Measurements from ENCODE around the gene DPY19L1. TPM values are rescaled to one million over a fixed set of nuclear protein-coding genes. Genes with fewer than 3 reads are reported as not detected.
A peak's percentile ranks its signal among the peaks of the same experiment; 100 is the strongest.

DPY19L1 gene
- total RNA-seq, 1 experiment from 2014 or later = 32.8 TPM

- ChIA-PET CTCF (interaction anchor here (0.6 to 0.7 kb wide), 5 partner anchors 21 to 873 kb away, joined by 3 to 11 read pairs (median 5); no protein-coding TSS in a partner anchor), POLR2A (ENCODE audit: unreplicated experiment) (interaction anchor here (0.6 to 0.9 kb wide), 3 partner anchors 133 to 739 kb away, joined by 6 to 20 read pairs (median 9); no protein-coding TSS in a partner anchor)
- Histone ChIP-seq H3K9me3 (ENCODE audit: insufficient read depth, low read depth) (no peaks in the 10 kb centered on the region), H3K4me3 (peak overlapping the region; percentile 90), H3K36me3 (ENCODE audit: low read depth) (no peaks in the 10 kb centered on the region), H2AFZ (peak overlapping the region; percentile 86), H3K27me3 (ENCODE audit: insufficient read depth, low read depth) (no peaks in the 10 kb centered on the region), H3K4me2 (peak overlapping the region; percentile 93), H3K27ac (no peak overlapping the region), H3F3A (ENCODE audit: insufficient read depth, low read depth) (peaks cover 5% of the 10 kb centered on the region; the same call in 1 of the 2 replicates), H3K4me1 (replicated peaks; ENCODE audit: insufficient read depth) (peaks cover 27% of the 10 kb centered on the region), H4K20me1 (ENCODE audit: insufficient read depth) (no peaks in the 10 kb centered on the region), H3K79me2 (ENCODE audit: low read depth) (peaks cover 46% of the 10 kb centered on the region), H3K9me2 (ENCODE audit: insufficient read depth) (no peaks in the 10 kb centered on the region)
- no peak for TF ChIP-seq EZH2 (IDR thresholded peaks at IDR 0.05; ENCODE audit: low read depth)
- no peak for TF ChIP-seq CTCF (conservative IDR thresholded peaks at IDR 0.05)
- no TSS peak for BruUV-seq (replicated peaks)
- DNase-seq = peak; percentile 52 to 56
- intact Hi-C loops (cut with micrococcal nuclease; ENCODE audit: unreplicated experiment) = loop anchor here (2.0 to 10.0 kb wide), 5 partner anchors 89 to 1792 kb away; no protein-coding TSS in a partner anchor
Observed at GRCh38 chr7:35036361-35037171, 719 bp downstream of the DPY19L1 start.

- ChIA-PET CTCF (interaction anchor here (0.6 to 0.9 kb wide), 4 partner anchors 207 to 279 kb away, joined by 5 to 8 read pairs (median 6); no protein-coding TSS in a partner anchor), POLR2A (ENCODE audit: unreplicated experiment) (interaction anchor here (0.6 kb wide), 1 partner anchor 212 kb away, joined by 8 read pairs; no protein-coding TSS in a partner anchor)
- no peaks in the 10 kb centered on the region for H3K27me3 ChIP-seq (ENCODE audit: insufficient read depth, low read depth)
- peak; percentile 58 to 61 for DNase-seq
- H2AFZ ChIP-seq = peak overlapping the region; percentile 13; the same call in 1 of the 2 replicates
- peak overlapping the region; percentile 90 for H3K4me3 ChIP-seq
- H4K20me1 ChIP-seq (ENCODE audit: insufficient read depth) = no peaks in the 10 kb centered on the region
- H3K4me1 ChIP-seq (replicated peaks; ENCODE audit: insufficient read depth) = peaks cover 34% of the 10 kb centered on the region
- peak; percentile 55; the same call in 1 of the 2 replicates for TF ChIP-seq CTCF (conservative IDR thresholded peaks at IDR 0.05)
- TF ChIP-seq EZH2 (IDR thresholded peaks at IDR 0.05; ENCODE audit: low read depth) = no peak
- peak overlapping the region; percentile 93 for H3K4me2 ChIP-seq
- H3K27ac ChIP-seq = no peak overlapping the region
- BruUV-seq (replicated peaks) = TSS peak; percentile 45
- H3K9me3 ChIP-seq (ENCODE audit: insufficient read depth, low read depth) = no peaks in the 10 kb centered on the region
- H3K36me3 ChIP-seq (ENCODE audit: low read depth) = no peaks in the 10 kb centered on the region
- H3K79me2 ChIP-seq (ENCODE audit: low read depth) = peaks cover 56% of the 10 kb centered on the region
- H3F3A ChIP-seq (ENCODE audit: insufficient read depth, low read depth) = peaks cover 5% of the 10 kb centered on the region; the same call in 1 of the 2 replicates
- H3K9me2 ChIP-seq (ENCODE audit: insufficient read depth) = no peaks in the 10 kb centered on the region
- intact Hi-C loops (cut with micrococcal nuclease; ENCODE audit: unreplicated experiment) = loop anchor here (1.0 to 10.0 kb wide), 6 partner anchors 33 to 1791 kb away; no protein-coding TSS in a partner anchor
Observed at GRCh38 chr7:35035511-35035961, 1.7 kb downstream of the DPY19L1 start.

- Histone ChIP-seq H3K27ac (no peak overlapping the region), H4K20me1 (ENCODE audit: insufficient read depth) (no peaks in the 10 kb centered on the region), H3K36me3 (ENCODE audit: low read depth) (no peaks in the 10 kb centered on the region), H3K79me2 (ENCODE audit: low read depth) (peaks cover 86% of the 10 kb centered on the region), H3K9me2 (ENCODE audit: insufficient read depth) (no peaks in the 10 kb centered on the region), H3F3A (ENCODE audit: insufficient read depth, low read depth) (peaks cover 5% of the 10 kb centered on the region), H3K4me2 (no peak overlapping the region), H2AFZ (no peak overlapping the region), H3K4me1 (replicated peaks; ENCODE audit: insufficient read depth) (peaks cover 31% of the 10 kb centered on the region), H3K27me3 (ENCODE audit: insufficient read depth, low read depth) (no peaks in the 10 kb centered on the region), H3K4me3 (no peak overlapping the region), H3K9me3 (ENCODE audit: insufficient read depth, low read depth) (no peaks in the 10 kb centered on the region)
- ChIA-PET POLR2A (ENCODE audit: unreplicated experiment) (no interaction called here), CTCF (no interaction called here)
- TF ChIP-seq CTCF (conservative IDR thresholded peaks at IDR 0.05) (no peak), EZH2 (IDR thresholded peaks at IDR 0.05; ENCODE audit: low read depth) (no peak)
- no TSS peak for BruUV-seq (replicated peaks)
- intact Hi-C loops (cut with micrococcal nuclease; ENCODE audit: unreplicated experiment) = loop anchor here (10.0 kb wide), 2 partner anchors 357 to 1787 kb away; no protein-coding TSS in a partner anchor
- no peak for DNase-seq
Observed at GRCh38 chr7:35032166-35032565, 5.1 kb downstream of the DPY19L1 start.

Data from PC-9 (cell line).